DLD1 (cell line): ENCODE results near the gene APOA5.
"Not testable (repeated sequence)": the region's sequence is repeated elsewhere in the genome, so short reads cannot be mapped to it uniquely, and the experiment has no call there.

Experiments
- in situ Hi-C: cut with HindIII; loops from 2 replicates; pipeline ENCODE4 v1.10.0; 2017; ENCODE audit warnings: low sequenced_read_pairs

The APOA5 gene

DNA sequence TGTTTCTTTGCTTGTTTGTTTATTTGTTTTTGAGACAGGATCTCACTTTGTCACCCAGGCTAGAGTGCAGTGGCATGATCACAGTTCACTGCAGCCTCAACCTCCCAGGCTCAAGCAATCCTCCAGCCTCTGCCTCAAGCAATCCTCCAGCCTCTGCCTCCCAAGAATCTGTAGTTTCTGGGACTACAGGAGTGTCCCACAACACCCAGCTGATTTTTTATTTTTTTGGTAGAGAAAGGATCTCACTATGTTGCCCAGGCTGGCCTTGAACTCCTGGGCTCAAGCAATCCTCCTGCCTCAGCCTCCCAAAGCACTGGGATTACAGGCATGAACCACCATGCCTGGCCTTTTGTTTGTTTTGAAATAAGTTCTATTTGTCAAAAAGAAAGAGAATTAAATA lies 10.0 kb upstream of the APOA5 start:
- in situ Hi-C loops, result not testable (repeated sequence)

DNA sequence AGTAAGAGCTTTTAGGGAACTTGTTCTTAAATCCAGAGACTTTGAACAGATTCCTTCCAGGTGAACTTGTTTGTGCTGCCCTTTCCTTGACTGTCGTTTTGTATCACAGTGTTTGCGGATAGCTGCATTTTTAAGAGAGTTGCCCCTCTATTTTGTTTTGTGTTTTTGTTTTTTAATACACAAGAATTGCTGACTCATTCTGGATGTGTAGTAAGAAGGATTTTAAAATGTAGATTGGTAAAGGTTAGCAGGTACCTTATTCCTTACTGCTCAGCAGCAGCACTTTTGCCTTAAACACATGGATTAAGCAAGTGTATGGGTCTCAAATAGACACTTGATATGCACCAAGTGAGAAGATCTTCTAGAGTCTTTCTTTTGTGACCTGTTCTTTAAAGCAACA lies 8.9 kb upstream of the APOA5 start:
- in situ Hi-C loops, result no loop called here

- in situ Hi-C loops, result no loop called here
Observed at GRCh38 chr11:116798368-116798767, 6.7 kb upstream of the APOA5 start.

GRCh38 chr11:116797816-116798215 lies 6.1 kb upstream of the APOA5 start:
- in situ Hi-C loops, result no loop called here

- in situ Hi-C loops, result no loop called here
Observed at GRCh38 chr11:116796548-116796947, 4.9 kb upstream of the APOA5 start.

- in situ Hi-C loops, result no loop called here
Observed at GRCh38 chr11:116794851-116795250, 3.2 kb upstream of the APOA5 start.

- in situ Hi-C loops, result no loop called here
Observed at GRCh38 chr11:116793772-116794097, 2.1 kb upstream of the APOA5 start.

- in situ Hi-C loops, result no loop called here
Observed at GRCh38 chr11:116792869-116793771, 1.4 kb upstream of the APOA5 start.

DNA sequence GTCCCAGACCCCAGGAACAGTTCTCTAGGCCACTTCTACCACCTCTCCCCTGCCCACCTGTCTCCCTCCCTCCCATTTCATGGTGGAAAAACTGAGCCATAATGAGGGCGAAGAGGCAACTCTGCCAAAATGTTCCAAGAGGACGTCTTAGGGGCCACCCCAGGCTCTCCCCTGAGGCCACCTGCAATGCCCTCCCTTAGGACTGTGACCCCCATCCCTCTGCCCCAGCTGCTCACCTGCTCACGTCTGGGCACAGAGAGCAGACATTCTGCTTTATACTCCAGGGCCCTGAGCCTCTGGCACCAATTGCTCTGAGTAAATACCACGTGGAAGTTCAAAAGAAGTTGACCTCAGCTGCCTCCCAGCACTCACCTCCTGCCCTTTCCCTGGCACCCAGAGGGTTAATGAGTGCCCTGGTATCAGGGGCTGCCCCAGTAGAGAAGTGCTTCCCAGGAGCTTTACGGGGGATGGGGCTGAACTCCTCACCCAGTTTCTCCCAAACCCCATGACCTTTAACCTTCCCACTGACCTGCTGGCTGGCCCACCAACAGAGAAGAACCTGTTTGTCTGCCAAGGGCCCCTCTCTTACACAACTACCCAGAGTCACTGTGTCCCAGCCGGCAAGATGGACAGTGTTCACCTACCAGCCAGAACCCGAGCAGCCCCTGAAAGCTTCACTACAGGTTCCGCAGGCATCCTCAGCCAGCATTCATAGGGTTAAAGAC lies 627 bp upstream of the APOA5 start:
- in situ Hi-C loops, result no loop called here

DNA sequence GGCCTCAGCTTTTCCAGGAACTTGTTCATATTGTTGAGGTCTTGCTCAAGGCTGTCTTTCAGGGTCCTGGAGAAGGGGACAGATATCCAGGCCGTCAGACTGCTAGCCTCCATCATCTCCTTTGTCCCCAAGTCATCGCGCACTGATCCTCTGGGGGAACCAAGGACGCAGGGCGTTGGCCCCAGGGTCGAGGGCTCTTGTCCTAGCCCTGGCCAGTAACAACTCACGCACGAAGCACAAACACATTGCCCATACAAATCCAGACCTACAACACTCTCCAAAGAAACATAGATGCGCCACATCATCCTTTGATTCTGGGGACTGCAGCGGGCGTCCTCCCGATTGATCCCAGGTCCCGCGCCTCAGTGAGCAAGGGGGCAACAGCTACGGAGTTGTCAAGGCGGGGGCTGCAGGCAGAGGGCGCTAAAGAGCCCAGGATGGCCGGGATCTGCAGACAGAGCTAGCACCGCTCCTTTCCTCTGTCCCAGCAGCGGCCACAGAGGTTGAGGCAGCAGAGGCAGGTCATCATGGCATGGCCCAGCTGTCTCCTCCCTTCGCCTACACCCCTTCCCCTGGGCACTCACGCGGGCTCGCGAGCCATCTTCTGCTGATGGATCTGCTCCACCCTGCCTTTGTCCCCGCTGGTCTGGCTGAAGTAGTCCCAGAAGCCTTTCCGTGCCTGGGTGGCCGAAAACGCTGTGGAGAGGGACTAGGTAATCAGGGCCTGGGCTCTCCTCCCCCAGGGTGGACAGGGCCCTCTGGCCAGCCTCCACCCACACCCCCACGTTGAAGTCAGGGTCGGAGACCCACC lies 472 bp downstream of the APOA5 start:
- in situ Hi-C loops, result no loop called here

GRCh38 chr11:116790167-116791001 lies 1.3 kb downstream of the APOA5 start:
- in situ Hi-C loops, result no loop called here

- in situ Hi-C loops, result no loop called here
Observed at GRCh38 chr11:116788975-116789374, 2.7 kb downstream of the APOA5 start.

GRCh38 chr11:116788534-116788933 lies 3.1 kb downstream of the APOA5 start:
- in situ Hi-C loops, result no loop called here

- in situ Hi-C loops, result no loop called here
Observed at GRCh38 chr11:116787786-116788486, 3.7 kb downstream of the APOA5 start, which contains the start of gene ZPR1. ZPR1 (minus strand) TSS chr11:116788023; CDS start chr11:116787990, 33 bp downstream.

- in situ Hi-C loops, result no loop called here
Observed at GRCh38 chr11:116787436-116787785, 4.3 kb downstream of the APOA5 start.

DNA sequence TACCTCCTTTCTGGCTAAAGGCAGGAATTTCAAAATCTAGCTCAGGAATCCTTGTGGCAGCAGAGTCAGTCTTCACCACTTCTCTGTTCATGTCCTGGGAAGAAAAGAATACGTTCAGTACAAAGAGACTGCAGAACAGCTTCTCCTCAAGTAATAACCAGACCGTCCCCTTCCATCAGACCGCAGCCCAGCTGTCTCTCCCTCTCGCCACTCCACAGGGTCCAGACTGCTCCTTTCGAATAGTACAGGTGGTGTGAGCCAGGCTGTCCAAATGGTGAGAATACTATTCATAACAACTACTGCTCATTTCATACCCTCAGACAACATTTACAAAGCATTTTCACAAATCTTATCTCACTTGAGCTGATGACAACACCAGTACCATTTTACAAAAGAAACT lies 4.7 kb downstream of the APOA5 start:
- in situ Hi-C loops, result no loop called here

GRCh38 chr11:116786326-116786725 lies 5.4 kb downstream of the APOA5 start:
- in situ Hi-C loops, result no loop called here

DNA sequence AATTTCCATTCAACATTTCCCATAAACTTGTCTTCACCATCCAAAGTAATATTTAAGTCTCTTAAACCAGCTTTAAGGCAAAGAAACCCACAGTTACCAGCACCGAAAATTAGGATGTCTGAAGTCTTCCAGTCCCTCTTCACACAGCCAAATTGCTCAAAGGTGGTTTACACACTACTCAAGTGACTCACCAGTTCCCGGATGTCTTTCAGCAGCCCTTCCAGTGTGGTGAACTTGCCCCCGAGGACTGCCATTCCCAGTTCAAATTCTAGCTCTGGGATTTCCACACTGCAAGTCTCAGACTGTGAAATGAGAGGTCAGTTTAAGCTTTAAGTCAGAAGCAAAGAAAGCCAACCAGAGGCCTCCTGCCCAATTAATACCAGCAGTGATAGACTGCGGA lies 9.0 kb downstream of the APOA5 start:
- in situ Hi-C loops, result no loop called here

DNA sequence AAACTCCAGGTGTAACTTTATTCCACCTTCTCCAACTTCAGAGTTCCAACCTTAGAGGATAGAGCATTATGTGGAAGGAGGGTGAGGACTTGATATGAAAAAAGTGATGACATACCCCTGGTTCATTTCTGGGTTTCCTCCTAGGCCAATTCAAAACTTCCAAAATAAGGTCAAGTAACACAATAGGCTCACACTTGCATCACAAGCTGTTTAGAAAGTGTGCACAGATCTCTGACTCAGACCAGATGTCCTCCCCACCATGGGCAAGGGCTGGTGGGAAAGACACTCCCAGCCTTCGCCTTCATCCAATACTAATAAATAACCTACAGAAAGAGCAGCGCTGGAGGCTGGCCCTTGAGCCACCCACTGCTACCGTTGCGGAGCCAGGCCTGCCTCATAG lies 13.1 kb downstream of the APOA5 start:
- in situ Hi-C loops, result no loop called here

DNA sequence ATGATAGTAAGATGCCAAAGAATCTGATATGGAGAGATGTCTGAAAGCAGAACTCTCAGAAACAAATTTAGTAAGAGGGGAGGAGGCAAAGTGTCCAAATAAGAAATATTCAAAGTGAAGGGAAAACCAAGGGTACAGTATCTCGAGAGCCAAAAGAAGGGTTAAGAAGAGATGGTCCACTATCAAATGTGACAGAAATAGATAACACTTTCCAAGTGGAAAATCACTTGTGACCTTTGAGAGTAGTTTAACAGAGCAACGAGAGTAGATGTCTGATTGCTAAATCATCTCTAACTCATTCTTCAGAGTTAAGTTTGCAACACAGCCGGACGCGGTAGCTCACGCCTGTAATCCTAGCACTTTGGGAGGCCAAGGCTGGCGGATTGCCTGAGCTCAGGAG lies 14.6 kb downstream of the APOA5 start:
- in situ Hi-C loops, result no loop called here
